ENCODE measurements around the gene NACC1. TPM values are rescaled to one million over a fixed set of nuclear protein-coding genes. Genes with fewer than 3 reads are reported as not detected.
A peak's percentile ranks its signal among the peaks of the same experiment; 100 is the strongest.
"Not testable (repeated sequence)": the region's sequence is repeated elsewhere in the genome, so short reads cannot be mapped to it uniquely, and the experiment has no call there.

Gene NACC1
- polyA plus RNA-seq, 4 donors: 18.0 to 41.2 (median 32.0) TPM

DNA sequence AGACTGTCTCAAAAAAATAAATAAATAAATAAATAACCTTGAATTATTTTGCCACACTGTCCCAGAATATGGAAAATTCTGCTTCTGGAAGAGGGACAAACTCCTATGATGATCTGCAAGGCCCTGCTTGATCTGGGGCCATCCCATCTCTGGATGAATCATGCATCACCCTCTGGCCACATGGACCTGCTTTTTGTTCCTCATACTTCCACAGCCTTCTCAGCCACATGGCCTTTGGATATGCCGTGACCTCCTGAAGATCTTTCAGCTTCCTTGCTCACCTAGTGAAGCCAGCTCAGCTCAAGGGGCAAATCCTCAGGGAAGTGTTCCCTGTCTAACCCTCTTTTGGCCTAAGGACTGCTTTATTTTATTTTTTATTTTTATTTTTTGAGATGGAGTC is 42.5 kb downstream of the NACC1 start:
- no peak for DNase-seq (ENCODE audit: low read depth in 4 of 4, low spot score in 2 of 4)

DNA sequence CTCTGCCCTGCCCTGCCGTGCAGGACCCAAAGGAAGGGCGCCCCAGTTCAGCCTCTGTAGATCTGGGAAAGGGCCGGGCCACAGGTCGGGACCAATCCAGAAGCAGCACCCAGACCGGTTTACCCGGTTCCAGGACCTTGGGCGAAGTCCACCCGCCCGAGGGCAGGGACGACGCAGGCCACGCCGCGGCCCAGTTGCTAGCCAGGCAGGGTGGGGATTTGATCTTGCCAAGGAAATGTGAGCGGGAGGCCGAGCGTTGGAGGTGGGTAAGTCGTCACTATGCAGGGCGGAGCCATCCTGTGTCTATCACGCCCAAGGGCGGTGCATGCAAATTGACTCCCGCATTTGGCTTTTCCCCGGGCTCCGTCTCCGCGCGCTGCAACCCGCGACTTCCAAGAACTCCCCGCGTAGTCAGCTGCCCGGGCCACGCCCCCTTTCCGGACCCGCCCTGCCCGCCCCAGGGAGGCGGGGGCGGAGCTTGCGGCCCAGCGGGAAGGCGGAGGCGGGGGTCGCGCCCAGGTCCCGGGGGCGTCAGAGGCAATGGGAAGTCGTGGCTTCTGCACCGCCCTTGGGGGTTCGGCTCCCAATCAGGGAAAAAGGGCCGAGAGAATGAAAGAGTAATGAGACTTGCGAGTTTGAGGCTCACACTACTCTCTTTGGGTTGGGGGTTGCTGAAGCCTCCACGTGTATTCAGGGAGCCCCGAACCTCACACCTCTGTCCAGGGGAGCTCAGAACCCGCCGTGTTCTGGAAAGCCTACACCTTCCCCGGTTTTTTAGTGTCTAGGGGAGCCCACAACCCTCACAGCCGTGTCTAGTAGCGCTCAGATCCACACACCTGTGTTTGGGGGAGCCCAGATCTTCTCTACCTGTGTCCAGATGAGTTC is 44.9 kb downstream of the NACC1 start:
- DNase-seq (ENCODE audit: low read depth in 4 of 4, low spot score in 2 of 4): peak; percentile 76 to 93 (median 88)

DNA sequence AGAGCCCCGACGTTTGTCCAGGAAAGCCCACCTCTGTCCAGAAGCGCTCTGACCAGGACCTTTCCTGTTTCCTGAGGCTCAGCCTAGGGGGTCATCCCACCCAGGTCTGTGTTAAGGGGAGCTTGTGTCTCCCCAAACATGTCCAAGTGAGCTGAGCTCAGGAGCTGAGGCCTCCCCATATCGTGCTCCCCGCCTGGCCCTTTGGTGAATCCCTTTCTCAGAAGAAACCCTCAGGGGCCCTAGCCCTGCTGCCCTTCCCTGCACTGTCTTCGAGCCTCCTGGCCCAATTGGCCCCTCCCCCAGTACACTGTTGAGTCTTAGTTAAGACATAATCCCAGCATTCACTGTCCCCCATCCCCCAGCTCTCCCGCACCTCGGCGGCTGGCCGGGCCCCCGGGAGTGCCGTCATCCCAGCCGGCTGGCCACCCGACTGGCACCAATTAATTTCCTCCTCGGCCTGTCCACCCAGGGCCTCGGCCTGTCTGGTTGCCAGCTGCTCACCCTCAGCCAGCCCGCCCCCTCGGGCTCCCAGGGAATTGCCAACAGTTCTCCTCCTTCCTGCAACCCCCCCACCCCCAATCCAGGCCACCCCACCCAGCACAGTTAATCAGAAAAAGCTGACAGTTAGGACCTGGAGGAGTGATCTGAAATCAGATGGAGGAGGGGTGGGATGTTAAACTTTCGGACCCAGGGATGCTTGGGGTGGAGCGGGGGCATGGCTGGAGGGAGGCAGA is 45.7 kb downstream of the NACC1 start:
- peak; percentile 60 to 79 (median 74) for DNase-seq (ENCODE audit: low read depth in 4 of 4, low spot score in 2 of 4)

DNA sequence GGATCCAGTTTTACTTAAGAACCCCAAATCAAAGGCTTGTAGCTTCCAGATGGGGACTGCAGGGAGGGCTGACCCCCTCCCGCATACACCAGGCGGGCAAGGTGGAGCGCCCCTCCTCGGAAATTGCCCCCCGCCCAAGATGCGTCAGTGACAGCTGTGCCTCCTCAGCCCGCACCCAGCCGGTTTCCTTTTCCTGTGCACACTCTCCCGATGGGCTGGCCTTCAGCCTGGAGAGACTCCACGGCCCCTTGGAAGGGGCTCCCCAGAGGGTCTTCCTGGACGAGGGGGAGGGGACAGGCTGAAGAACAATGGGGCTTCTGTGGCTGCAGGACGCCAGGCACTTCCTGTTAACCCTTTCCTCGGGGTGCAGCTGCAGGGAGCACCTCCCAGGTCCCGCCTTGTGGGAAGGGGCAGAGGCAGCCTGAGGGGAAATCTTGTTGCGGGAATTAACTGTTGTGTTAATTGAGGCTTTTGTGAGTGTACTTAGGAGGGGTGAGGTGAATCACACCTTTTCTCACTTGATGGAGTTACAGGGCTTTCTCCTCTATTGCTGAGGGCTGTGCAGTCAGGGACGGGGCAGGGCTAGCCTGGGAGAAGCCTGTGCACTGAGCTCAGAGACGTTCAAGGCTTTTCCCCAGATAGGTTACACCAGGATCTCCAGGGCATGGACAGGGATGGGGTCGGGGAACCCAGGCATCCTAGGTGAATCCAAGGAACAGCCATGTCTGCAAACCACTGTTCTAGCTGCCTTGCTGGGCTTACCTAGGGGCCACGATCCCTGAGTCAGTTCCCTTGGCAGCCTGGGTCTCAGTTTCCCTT is 46.5 kb downstream of the NACC1 start:
- peak; percentile 75 to 87 (median 78) for DNase-seq (ENCODE audit: low read depth in 4 of 4, low spot score in 2 of 4)

DNA sequence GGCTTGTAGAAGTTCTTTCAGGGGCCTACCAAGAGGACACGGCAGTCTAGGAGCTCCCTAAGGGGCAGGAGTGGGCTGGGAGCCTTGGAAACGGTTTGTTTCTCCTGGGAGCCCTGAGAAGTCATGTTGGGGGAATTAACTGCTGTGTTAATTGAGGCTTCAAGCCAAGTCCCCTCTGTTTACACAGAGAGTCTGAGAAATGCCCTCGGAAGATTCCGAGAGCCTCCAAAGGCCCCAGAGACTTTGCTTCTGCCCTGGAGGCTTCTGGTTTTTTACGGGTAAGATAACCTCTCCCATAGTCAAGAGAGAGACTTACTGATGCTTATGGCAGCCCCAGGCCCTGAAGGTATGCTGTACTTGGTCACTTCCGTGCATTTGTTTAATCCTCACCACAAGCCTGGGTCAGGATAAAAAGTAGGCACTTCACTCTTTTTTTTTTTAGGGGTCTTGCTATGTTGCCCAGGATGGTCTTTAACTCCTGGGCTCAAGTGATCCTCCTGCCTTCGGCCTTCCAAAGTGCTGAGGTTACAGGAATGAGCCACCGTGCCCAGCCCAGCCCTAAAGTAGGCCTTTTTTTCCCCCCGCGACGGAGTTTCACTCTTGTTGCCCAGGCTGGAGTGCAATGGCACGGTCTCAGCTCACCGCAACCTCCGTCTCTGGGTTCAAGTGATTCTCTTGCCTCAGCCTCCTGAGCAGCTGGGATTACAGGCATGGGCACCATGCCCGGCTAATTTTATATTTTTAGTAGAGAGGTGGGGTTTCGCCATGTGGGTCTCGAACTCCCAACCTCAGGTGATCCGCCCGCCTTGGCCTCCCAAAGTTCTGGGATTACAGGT is 47.3 kb downstream of the NACC1 start:
- DNase-seq (ENCODE audit: low read depth in 4 of 4, low spot score in 2 of 4): peak in 1 of 4 donors; percentile 19

DNA sequence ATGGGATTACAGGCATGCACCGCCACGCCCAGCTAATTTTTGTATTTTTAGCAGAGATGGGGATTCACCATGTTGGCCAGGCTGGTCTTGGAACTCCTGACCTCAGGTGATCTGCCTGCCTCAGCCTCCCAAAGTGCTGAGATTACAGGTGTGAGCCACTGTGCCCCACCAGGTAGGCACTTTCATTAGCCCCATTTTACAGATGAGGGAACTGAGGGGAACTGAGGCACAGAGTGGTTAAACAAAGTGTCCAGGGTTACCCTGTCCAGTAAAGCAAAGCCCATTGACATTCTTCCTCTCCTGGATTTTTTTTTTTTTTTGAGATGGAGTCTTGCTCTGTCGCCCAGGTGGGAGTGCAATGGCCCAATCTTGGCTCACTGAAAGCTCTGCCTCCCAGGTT is 48.1 kb downstream of the NACC1 start:
- DNase-seq (ENCODE audit: low read depth in 4 of 4, low spot score in 2 of 4): not testable (repeated sequence)

DNA sequence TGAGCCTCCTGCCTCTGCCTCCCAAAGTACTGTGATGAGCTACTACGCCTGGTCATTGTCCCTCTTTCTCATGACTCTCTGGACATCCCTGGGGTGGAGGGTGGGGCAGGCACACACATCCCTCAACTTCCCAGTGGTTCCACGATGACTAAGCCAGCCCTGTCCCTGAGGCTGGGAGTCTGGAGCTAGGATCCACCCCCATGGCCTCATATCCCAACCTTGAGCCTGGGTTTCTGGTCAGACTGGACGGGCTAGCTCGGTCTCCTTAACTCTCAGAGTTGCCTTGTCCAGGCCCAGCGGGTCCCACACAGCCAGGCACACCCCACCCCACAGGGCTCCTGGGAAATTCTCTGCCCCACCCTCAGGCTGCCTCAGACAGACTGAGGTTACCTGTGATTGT is 51.7 kb downstream of the NACC1 start:
- no peak for DNase-seq (ENCODE audit: low read depth in 4 of 4, low spot score in 2 of 4)

DNA sequence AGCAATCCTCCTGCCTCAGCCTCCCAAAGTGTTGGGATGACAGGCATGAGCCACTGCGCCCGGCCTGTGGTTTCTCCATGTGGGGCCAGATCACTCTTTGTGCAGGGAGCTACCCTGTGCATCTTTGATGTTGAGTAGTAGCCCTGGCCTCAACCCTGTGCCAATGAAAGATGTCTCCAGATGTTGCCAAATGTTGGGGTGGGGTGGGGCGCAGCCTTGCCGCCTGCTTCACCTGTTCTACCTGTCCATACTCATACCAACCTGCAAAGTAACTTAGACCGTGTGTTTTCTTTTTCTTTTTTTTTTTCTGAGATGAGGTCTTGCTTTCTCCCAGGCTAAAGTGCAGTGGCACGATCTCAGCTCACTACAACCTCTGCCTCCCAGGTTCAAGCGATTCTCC is 53.1 kb downstream of the NACC1 start:
- DNase-seq (ENCODE audit: low read depth in 4 of 4, low spot score in 2 of 4): no peak

DNA sequence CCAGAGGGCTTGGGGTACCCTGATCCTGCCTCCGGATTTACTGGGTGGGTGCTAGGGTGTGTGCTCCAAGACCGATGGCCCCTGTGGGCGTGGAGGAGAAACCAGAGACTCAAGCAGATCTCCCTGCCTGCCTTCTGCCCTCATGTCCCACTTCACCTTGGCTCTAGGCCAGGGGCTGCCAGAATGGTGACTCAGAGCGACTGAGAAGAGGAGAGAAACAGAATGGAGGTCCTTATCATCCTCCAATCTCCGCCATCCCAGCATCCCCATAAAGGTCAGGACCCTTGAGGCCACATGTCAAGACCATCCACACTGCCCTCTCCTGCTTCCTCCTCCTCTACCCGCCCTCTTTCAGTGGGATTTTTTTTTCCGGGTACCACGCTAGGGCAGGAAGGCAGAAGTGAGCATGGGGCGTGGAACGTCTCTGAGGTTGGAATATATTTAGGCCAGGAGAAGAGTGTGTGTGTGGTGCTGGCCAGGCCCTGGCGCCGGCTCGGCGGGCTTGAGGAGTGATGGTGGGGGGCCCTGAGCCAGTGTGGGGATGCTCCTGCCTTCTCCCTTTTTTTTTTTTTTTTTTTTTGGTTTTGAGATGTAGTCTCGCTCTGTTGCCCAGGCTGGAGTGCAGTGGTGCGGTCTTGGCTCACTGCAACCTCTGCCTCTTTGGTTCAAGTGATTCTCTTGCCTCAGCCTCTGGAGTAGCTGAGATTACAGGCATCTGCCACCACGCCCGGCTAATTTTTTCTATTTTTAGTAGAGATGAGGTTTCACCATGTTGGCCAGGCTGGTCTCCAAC is 54.5 kb downstream of the NACC1 start:
- DNase-seq (ENCODE audit: low read depth in 4 of 4, low spot score in 2 of 4): no peak

DNA sequence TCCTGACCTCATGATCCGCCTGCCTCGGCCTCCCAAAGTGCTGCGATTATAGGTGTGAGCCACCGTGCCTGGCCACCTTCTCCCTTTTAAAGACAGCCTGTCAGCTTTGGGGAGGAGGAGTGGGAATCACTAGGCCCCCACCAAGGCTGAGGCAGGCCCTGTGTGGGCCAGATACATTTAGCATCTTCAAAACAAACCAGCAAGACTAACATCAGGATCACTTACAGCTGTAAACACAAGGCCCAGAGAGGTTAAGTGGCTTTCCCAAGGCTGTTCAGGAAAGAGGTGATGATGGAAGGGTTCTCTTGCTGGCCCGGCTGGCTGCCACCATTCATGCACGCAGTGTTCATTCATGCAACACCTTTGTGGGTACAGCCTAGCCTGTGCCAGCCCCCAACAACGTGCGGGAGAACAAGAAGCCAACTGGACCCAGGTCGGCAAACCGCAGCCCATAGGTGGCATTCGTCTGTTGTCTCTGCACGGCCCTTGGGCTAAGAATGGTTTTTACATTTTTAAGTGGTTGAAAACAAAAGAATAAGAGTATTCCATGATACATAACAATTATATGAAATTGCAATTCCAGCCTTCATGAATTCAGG is 55.2 kb downstream of the NACC1 start:
- DNase-seq (ENCODE audit: low read depth in 4 of 4, low spot score in 2 of 4): no peak

DNA sequence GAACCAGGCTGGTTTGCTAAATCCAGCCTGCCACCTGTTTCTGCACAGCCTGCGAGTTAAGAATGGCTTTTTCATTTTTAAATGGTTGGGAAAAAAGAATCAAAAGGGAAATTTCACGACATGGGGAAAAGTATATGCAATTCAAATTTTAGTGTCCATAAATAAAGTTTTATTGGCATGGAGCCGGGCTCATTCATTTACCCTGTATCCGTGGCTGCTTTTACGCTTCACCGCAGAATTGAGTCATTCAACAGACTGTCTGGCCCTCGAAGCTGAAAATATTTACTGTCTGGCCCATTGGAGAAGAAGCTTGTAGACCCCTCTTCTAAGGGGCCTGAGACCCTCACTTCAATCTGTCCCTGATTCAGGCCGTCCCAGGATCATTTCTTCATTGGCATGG is 58.3 kb downstream of the NACC1 start:
- no peak for DNase-seq (ENCODE audit: low read depth in 4 of 4, low spot score in 2 of 4)

DNA sequence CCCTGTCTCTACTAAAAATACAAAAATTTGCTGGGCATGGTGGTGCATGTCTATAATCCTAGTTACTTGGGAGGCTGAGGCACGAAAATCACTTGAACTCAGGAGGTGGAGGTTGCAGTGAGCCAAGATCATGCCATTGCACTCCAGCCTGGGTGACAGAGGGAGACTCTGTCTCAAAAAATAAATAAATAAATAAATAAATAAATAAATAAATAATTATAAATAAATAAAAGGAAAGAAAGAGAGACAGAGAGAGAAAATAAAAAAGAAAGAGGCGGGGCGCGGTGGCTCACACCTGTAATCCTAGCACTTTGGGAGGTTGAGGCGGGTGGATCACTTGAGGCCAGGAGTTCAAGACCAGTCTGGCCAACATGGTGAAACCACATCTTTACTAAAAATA is 59.5 kb downstream of the NACC1 start:
- DNase-seq (ENCODE audit: low read depth in 4 of 4, low spot score in 2 of 4): not testable (repeated sequence)

DNA sequence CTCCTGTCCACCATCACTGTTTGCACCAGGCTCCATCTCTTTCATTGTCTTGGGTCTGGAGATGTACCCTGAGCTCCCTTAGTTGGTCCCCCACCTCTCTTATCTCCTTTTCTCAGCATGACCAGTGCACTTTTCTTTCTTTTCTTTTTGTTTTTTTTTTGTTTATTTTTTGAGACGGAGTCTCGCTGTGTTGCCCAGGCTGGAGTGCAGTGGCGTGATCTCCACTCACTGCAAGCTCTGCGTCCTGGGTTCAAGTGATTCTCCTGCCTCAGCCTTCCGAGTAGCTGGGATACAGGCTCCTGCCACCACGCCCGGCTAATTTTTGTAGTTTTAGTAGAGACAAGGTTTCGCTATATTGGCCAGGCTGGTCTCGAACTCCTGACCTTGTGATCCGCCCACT is 60.2 kb downstream of the NACC1 start:
- not testable (repeated sequence) for DNase-seq (ENCODE audit: low read depth in 4 of 4, low spot score in 2 of 4)

DNA sequence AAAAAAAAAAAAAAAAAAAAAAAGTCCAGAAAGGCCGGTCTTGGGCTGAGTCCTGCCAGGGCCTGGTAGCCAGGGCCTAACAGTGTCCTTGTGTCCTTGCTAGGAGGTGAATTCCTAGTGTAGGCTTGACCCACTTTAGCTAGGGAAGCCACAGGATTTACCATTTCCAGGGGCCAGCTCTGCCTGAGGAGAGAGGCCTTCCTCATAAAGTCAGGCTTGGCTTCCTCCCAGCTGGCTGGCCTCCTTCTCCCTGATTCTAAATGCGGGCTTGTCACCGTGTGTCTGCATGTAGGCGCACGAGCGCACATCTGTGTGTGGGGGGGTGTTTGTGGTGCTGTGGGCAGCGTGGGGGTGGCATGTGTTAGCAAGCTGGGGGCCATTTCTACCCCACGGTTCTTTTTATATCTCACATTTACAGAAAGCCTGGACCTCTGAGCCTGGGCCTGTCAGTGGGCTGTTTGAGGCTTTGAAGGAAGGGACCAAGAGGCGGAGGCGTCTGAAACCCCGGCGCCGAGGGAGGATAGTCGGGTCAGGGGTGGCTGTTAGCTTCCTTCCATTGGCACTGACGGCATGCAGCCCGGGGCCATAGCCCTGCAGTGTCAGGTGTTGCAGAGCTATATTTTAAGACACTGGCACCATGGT is 63.8 kb downstream of the NACC1 start:
- no peak for DNase-seq (ENCODE audit: low read depth in 4 of 4, low spot score in 2 of 4)

DNA sequence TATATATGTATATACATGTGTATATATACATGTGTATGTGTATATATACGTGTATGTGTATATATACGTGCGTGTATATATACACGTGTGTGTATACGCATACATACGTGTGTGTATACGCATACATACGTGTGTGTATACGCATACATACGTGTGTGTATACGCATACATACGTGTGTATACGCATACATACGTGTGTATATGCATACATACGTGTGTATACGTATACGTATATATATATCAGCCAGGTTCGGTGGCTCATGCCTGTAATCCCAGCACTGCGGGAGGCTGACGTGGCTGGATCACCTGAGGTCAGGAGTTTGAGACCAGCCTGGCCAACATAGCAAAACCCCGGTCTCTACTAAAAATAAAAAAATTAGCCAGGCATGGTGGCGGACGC is 66.9 kb downstream of the NACC1 start:
- DNase-seq (ENCODE audit: low read depth in 4 of 4, low spot score in 2 of 4): not testable (repeated sequence)

DNA sequence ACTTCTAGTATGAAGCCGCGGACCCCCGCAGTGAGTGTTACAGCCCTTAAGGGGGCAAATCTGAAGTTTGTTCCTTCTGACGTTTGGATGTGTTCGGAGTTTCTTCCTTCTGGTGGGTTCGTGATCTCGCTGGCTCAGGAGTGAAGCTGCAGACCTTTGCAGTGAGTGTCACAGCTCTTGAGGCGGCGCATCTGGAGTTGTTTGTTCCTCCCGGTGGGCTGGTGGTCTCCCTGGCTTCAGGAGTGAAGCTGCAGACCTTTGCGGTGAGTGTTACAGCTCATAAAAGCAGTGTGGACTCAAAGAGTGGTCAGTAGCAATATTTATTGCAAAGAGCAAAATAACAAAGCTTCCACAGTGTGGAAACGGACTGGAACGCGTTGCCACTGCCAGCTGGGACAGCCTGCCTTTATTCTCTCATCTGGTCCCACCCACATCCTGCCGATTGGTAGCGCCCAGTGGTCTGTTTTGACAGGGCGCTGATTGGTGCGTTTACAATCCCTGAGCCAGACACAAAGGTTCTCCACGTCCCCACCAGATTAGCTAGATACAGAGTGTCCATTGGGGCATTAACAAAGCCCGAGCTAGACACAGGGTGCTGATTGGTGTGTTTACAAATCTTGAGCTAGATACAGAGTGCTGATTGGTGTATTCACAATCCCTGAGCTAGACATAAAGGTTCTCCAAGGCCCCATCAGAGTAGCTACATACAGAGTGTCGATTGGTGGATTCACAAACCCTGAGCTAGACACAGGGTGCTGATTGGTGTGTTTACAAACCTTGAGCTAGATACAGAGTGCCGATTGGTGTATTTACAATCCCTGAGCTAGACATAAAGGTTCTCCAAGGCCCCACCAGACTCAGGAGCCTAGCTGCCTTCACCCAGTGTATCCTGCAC is 67.9 kb downstream of the NACC1 start:
- DNase-seq (ENCODE audit: low read depth in 4 of 4, low spot score in 2 of 4): not testable (repeated sequence)

DNA sequence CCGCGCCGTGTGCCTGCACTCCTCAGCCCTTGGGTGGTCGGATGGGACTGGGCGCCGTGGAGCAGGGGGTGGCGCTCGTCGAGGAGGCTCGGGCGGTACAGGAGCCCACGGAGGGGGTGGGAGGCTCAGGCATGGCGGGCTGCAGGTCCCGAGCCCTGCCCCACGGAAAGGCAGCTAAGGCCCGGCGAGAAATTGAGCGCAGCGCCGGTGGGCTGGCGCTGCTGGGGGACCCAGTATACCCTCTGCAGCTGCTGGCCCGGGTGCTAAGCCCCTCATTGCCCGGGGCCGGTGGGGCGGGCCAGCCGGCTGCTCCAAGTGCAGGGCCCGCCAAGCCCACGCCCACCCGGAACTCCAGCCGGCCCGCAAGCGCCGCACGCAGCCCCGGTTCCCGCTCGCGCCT is 68.6 kb downstream of the NACC1 start:
- DNase-seq (ENCODE audit: low read depth in 4 of 4, low spot score in 2 of 4): not testable (repeated sequence)
